PC-3 (cell line): Measurements from ENCODE around the gene COMMD6. TPM values are rescaled to one million over a fixed set of nuclear protein-coding genes. Genes with fewer than 3 reads are reported as not detected.
"Not testable (repeated sequence)": the region's sequence is repeated elsewhere in the genome, so short reads cannot be mapped to it uniquely, and the experiment has no call there.

Experiments
- ATAC-seq: fragments of 200-7000 bp; cut with Tn5 transposase; 2 replicates; pipeline ENCODE4 v1.9.1; 2020; ENCODE audit warnings: mild to moderate bottlenecking, moderate library complexity
- BruUV-seq: library from RNA; stranded (reverse); fragments of 400-500 nt; replicated peaks from 2 replicates; lab custom pipeline; 2021; lab: Mats Ljungman, UMichigan
- CTCF ChIA-PET: fragments of 300-600 bp; sonication (Branson Sonifier 250); formaldehyde crosslinking; loops from one replicate; lab custom pipeline; 2022; ENCODE audit warnings: antibody characterized with exemption; lab: Charles Lee
- POLR2A ChIA-PET: fragments of 300-600 bp; sonication (Branson Sonifier 250); formaldehyde crosslinking; loops from one replicate; lab custom pipeline; 2022; ENCODE audit warnings: antibody characterized with exemption; ENCODE audit not compliant: unreplicated experiment; lab: Charles Lee
- DNase-seq: peaks from one replicate; pipeline ENCODE4 v3.0.0-alpha.2; 2015
- H2AFZ ChIP-seq: fragments of 300-600 bp; sonication (generic); 2 replicates; pipeline ENCODE4 v1.6.0; 2016; ENCODE audit warnings: antibody characterized with exemption, low read length
- H3F3A ChIP-seq: fragments of 300-600 bp; sonication (generic); one replicate; pipeline ENCODE4 v1.6.0; 2017; ENCODE audit warnings: antibody characterized with exemption, low read length, control low read depth, mild to moderate bottlenecking; ENCODE audit not compliant: unreplicated experiment
- H3K27ac ChIP-seq: fragments of 300-600 bp; sonication (generic); 2 replicates; pipeline ENCODE4 v1.5.1; 2016; ENCODE audit warnings: mild to moderate bottlenecking, low read length
- H3K27me3 ChIP-seq: fragments of 300-600 bp; sonication (generic); 2 replicates; pipeline ENCODE4 v1.6.1; 2016; ENCODE audit warnings: low read length, mixed read lengths
- H3K36me3 ChIP-seq: fragments of 300-600 bp; sonication (generic); 2 replicates; pipeline ENCODE4 v1.6.1; 2016; ENCODE audit warnings: low read depth, mixed run types, low read length, mixed read lengths
- H3K4me1 ChIP-seq: fragments of 300-600 bp; sonication (generic); 2 replicates; pipeline ENCODE4 v1.5.1; 2016; ENCODE audit warnings: low read length; ENCODE audit not compliant: insufficient read depth
- H3K4me2 ChIP-seq: fragments of 300-600 bp; sonication (generic); 2 replicates; pipeline ENCODE4 v1.6.0; 2016; ENCODE audit warnings: low read length
- H3K4me3 ChIP-seq: fragments of 300-600 bp; sonication (generic); 2 replicates; pipeline ENCODE4 v1.5.1; 2016; ENCODE audit warnings: mild to moderate bottlenecking, low read length, mixed read lengths
- H3K79me2 ChIP-seq: fragments of 300-600 bp; sonication (generic); 2 replicates; pipeline ENCODE4 v1.6.1; 2017; ENCODE audit warnings: low read length, mixed read lengths
- H3K9ac ChIP-seq: fragments of 300-600 bp; sonication (generic); 2 replicates; pipeline ENCODE4 v1.6.0; 2016; ENCODE audit warnings: mild to moderate bottlenecking, low read length
- H3K9me2 ChIP-seq: fragments of 300-600 bp; sonication (generic); replicated peaks from 2 replicates; pipeline ENCODE4 v1.6.1; 2016; ENCODE audit warnings: mixed run types, low read length, mixed read lengths
- H3K9me3 ChIP-seq: fragments of 300-600 bp; sonication (generic); 2 replicates; pipeline ENCODE4 v1.6.1; 2016; ENCODE audit warnings: low read length, mixed read lengths
- H4K20me1 ChIP-seq: fragments of 300-600 bp; sonication (generic); 2 replicates; pipeline ENCODE4 v1.6.1; 2016; ENCODE audit warnings: low read length, mixed read lengths
- CTCF ChIP-seq: fragments of 300-600 bp; sonication (generic); conservative IDR thresholded peaks from 2 replicates; pipeline ENCODE4 v1.5.1; 2017; ENCODE audit warnings: antibody characterized with exemption, low read depth, mild to moderate bottlenecking, low read length
- EZH2 ChIP-seq: fragments of 300-600 bp; sonication (generic); IDR thresholded peaks from one replicate; pipeline ENCODE4 v1.6.1; 2017; ENCODE audit warnings: antibody characterized with exemption, mild to moderate bottlenecking, low read length; ENCODE audit not compliant: unreplicated experiment
- EZH2phosphoT487 ChIP-seq: fragments of 300-600 bp; sonication (generic); IDR thresholded peaks from 2 replicates; pipeline ENCODE4 v1.6.1; 2018; ENCODE audit warnings: mild to moderate bottlenecking, antibody characterized with exemption, low read length, borderline replicate concordance
- intact Hi-C: fragments of 100-400 bp; cut with micrococcal nuclease; formaldehyde crosslinking; loops from 2 replicates; pipeline ENCODE4 v1.9.0; 2023
- total RNA-seq: library from RNA; depleted of rRNA; stranded (reverse); fragments of >200 nt; gene quantifications from 2 replicates; pipeline ENCODE4 v1.2.3, GENCODE V29; 2014

COMMD6 gene
- total RNA-seq, 1 experiment from 2014 or later: 46.7 TPM

GRCh38 chr13:75549262-75550158, 11.9 kb upstream of the COMMD6 start, which contains the start of gene UCHL3:
Gene UCHL3 (plus strand): TSS chr13:75549791. CDS start chr13:75549821, 30 bp downstream.
- H3K27me3 ChIP-seq: no peaks in the 10 kb centered on the region
- peaks cover 37% of the 10 kb centered on the region for H3K4me1 ChIP-seq
- ChIA-PET POLR2A (no interaction called here), CTCF (interaction anchor here (0.7 to 1.0 kb wide), 2 partner anchors 67 to 182 kb away, joined by 4 read pairs; partner anchors contain the start of gene TBC1D4)
- H3K27ac ChIP-seq: peak within 1 kb of the TSS; percentile 75
- intact Hi-C loops: loop anchor here (1.0 to 5.0 kb wide), 2 partner anchors 67 to 177 kb away; partner anchors contain the start of gene TBC1D4
- H3K36me3 ChIP-seq: peaks cover 13% of the 10 kb centered on the region
- H3F3A ChIP-seq: no peaks in the 10 kb centered on the region
- peak within 1 kb of the TSS; percentile 90 for H3K9ac ChIP-seq
- TF ChIP-seq CTCF (peak; percentile 73), EZH2 (no peak)
- H3K4me2 ChIP-seq: peak within 1 kb of the TSS; percentile 92
- H3K9me3 ChIP-seq: no peaks in the 10 kb centered on the region
- peak; percentile 86 for ATAC-seq
- peak; percentile 96 for DNase-seq
- H4K20me1 ChIP-seq: peaks cover 20% of the 10 kb centered on the region
- H2AFZ ChIP-seq: peak within 1 kb of the TSS; percentile 78
- BruUV-seq: TSS peak; percentile 86
- H3K79me2 ChIP-seq: peaks cover 53% of the 10 kb centered on the region
- no peaks in the 10 kb centered on the region for H3K9me2 ChIP-seq
- H3K4me3 ChIP-seq: peak within 1 kb of the TSS; percentile 89

- H3K9me3 ChIP-seq: no peaks in the 10 kb centered on the region
- TF ChIP-seq EZH2: no peak
- TF ChIP-seq EZH2phosphoT487: no peak
- no peak for TF ChIP-seq CTCF
- H3K9ac ChIP-seq: no peak overlapping the region
- BruUV-seq: no TSS peak
- CTCF ChIA-PET: interaction anchor here (0.8 kb wide), 1 partner anchor 66 kb away, joined by 4 read pairs; the partner anchor contains the start of gene TBC1D4
- peak overlapping the region; percentile 92; the same call in 1 of the 2 replicates for H3K4me2 ChIP-seq
- H3K9me2 ChIP-seq: no peaks in the 10 kb centered on the region
- H3K79me2 ChIP-seq: peaks cover 37% of the 10 kb centered on the region
- no peaks in the 10 kb centered on the region for H3F3A ChIP-seq
- H3K27ac ChIP-seq: no peak overlapping the region
- POLR2A ChIA-PET: no interaction called here
- intact Hi-C loops: loop anchor here (5.0 kb wide), 1 partner anchor 176 kb away; no protein-coding TSS in a partner anchor
- H3K4me3 ChIP-seq: no peak overlapping the region
- peaks cover 37% of the 10 kb centered on the region for H3K4me1 ChIP-seq
- DNase-seq (no peak), ATAC-seq (no peak)
- peaks cover 2% of the 10 kb centered on the region; the same call in 1 of the 2 replicates for H3K36me3 ChIP-seq
- no peaks in the 10 kb centered on the region for H3K27me3 ChIP-seq
- peaks cover 20% of the 10 kb centered on the region for H4K20me1 ChIP-seq
- H2AFZ ChIP-seq: no peak overlapping the region
These were observed 10.3 kb upstream of the COMMD6 start for GRCh38 chr13:75547917-75548316.

GRCh38 chr13:75545386-75545785, 7.7 kb upstream of the COMMD6 start:
- DNase-seq, BruUV-seq, ATAC-seq, H3K27me3 ChIP-seq, H3K27ac ChIP-seq, H3K9me3 ChIP-seq, H4K20me1 ChIP-seq, H3K4me2 ChIP-seq, H3K9me2 ChIP-seq, POLR2A ChIA-PET, H3K36me3 ChIP-seq, H3F3A ChIP-seq, H3K4me3 ChIP-seq, CTCF ChIA-PET, H3K9ac ChIP-seq, H2AFZ ChIP-seq: not testable (repeated sequence)
- peaks cover 20% of the 10 kb centered on the region for H3K4me1 ChIP-seq
- intact Hi-C loops: loop anchor here (5.0 kb wide), 1 partner anchor 173 kb away; no protein-coding TSS in a partner anchor
- H3K79me2 ChIP-seq: peaks cover 11% of the 10 kb centered on the region
